Smooth muscle cell (in vitro differentiated cells): ENCODE data around the gene CDH2. TPM values are rescaled to one million over a fixed set of nuclear protein-coding genes. Genes with fewer than 3 reads are reported as not detected.
A peak's percentile ranks its signal among the peaks of the same experiment; 100 is the strongest.

Experiments
- DNase-seq: peaks from one replicate; lab custom pipeline; 2025; ENCODE audit not compliant: unreplicated experiment; lab: John Stamatoyannopoulos, UW
- H2AFZ ChIP-seq: fragments of 200-600 bp; sonication (generic); 2 replicates; pipeline ENCODE4 v1.6.0; 2016; ENCODE audit warnings: antibody characterized with exemption, low read depth, mild to moderate bottlenecking
- H3F3A ChIP-seq: fragments of 200-600 bp; sonication (generic); 2 replicates; pipeline ENCODE4 v1.6.0; 2017; ENCODE audit warnings: antibody characterized with exemption, low read depth
- H3K27ac ChIP-seq: fragments of 200-600 bp; sonication (generic); 2 replicates; pipeline ENCODE4 v1.5.1; 2016; ENCODE audit warnings: low read depth, mild to moderate bottlenecking
- H3K27me3 ChIP-seq: fragments of 200-600 bp; sonication (generic); 2 replicates; pipeline ENCODE4 v1.6.1; 2016; ENCODE audit warnings: low read depth, mild to moderate bottlenecking
- H3K36me3 ChIP-seq: fragments of 200-600 bp; sonication (generic); 2 replicates; pipeline ENCODE4 v1.5.1; 2016; ENCODE audit warnings: low read depth
- H3K4me1 ChIP-seq: fragments of 200-600 bp; sonication (generic); 2 replicates; pipeline ENCODE4 v1.5.1; 2016; ENCODE audit warnings: low read depth
- H3K4me2 ChIP-seq: fragments of 200-600 bp; sonication (generic); 2 replicates; pipeline ENCODE4 v1.6.0; 2016; ENCODE audit warnings: mild to moderate bottlenecking
- H3K4me3 ChIP-seq: fragments of 200-600 bp; sonication (generic); 2 replicates; pipeline ENCODE4 v1.5.1; 2016; ENCODE audit warnings: mild to moderate bottlenecking
- H3K79me2 ChIP-seq: fragments of 200-600 bp; sonication (generic); 2 replicates; pipeline ENCODE4 v1.6.0; 2016; ENCODE audit warnings: low read depth, mild to moderate bottlenecking
- H3K9ac ChIP-seq: fragments of 200-600 bp; sonication (generic); 2 replicates; pipeline ENCODE4 v1.6.0; 2016; ENCODE audit warnings: low read depth
- H3K9me3 ChIP-seq: fragments of 200-600 bp; sonication (generic); replicated peaks from 2 replicates; pipeline ENCODE4 v1.5.1; 2016; ENCODE audit warnings: low read depth
- H4K20me1 ChIP-seq: fragments of 200-600 bp; sonication (generic); 2 replicates; pipeline ENCODE4 v1.6.0; 2016; ENCODE audit warnings: low read depth
- CTCF ChIP-seq: fragments of 200-600 bp; sonication (generic); IDR thresholded peaks from 2 replicates; pipeline ENCODE4 v1.5.1; 2017; ENCODE audit warnings: borderline replicate concordance, mild to moderate bottlenecking, antibody characterized with exemption; ENCODE audit not compliant: insufficient read depth, poor library complexity, severe bottlenecking
- WGBS: methylation state at CpG from one replicate; pipeline ENCODE4 v1.1.7; 2016; ENCODE audit warnings: low lambda C conversion rate; 5-methylcytosine and 5-hydroxymethylcytosine counted together
- polyA plus RNA-seq: library from polyadenylated mRNA; unstranded; fragments of >200 nt; fragmentation: Nextera tagmentation; extraction: Ambion mirVana; gene quantifications from 2 replicates; pipeline ENCODE4 v1.2.1, GENCODE V29; 2016
- total RNA-seq: library from RNA; depleted of rRNA; stranded (reverse); fragments of >200 nt; gene quantifications from 2 replicates; pipeline ENCODE4 v1.2.3, GENCODE V29; 2014

CDH2 gene
- total and polyA plus RNA-seq, 2 experiments from 2014 or later, result 132 to 251 TPM

GRCh38 chr18:28040716-28041115 lies 136.2 kb downstream of the CDH2 start:
- Histone ChIP-seq H3K4me2 (peak overlapping the region; percentile 83), H3K9me3 (no peaks in the 10 kb centered on the region), H3K9ac (peak overlapping the region; percentile 98), H3K36me3 (no peaks in the 10 kb centered on the region), H3K79me2 (peaks cover 69% of the 10 kb centered on the region), H3K4me1 (peaks cover 74% of the 10 kb centered on the region), H2AFZ (no peak overlapping the region), H3F3A (peaks cover 12% of the 10 kb centered on the region), H3K4me3 (peak overlapping the region; percentile 26), H4K20me1 (no peaks in the 10 kb centered on the region), H3K27ac (peak overlapping the region; percentile 100), H3K27me3 (no peaks in the 10 kb centered on the region)
- no peak for TF ChIP-seq CTCF
- no peak for DNase-seq

- Histone ChIP-seq H3K9ac (peak overlapping the region; percentile 98), H3K27me3 (no peaks in the 10 kb centered on the region), H4K20me1 (no peaks in the 10 kb centered on the region), H3K79me2 (peaks cover 70% of the 10 kb centered on the region), H3F3A (peaks cover 12% of the 10 kb centered on the region), H3K4me3 (no peak overlapping the region), H3K9me3 (no peaks in the 10 kb centered on the region), H2AFZ (no peak overlapping the region), H3K4me1 (peaks cover 74% of the 10 kb centered on the region), H3K27ac (peak overlapping the region; percentile 100), H3K4me2 (peak overlapping the region; percentile 83), H3K36me3 (no peaks in the 10 kb centered on the region)
- 65% methylated on average over 2 of the region's 2 CpGs for WGBS
- no peak for TF ChIP-seq CTCF
- DNase-seq, result no peak
Measured at GRCh38 chr18:28040211-28040610, 136.7 kb downstream of the CDH2 start.

GRCh38 chr18:28039691-28040090 lies 137.2 kb downstream of the CDH2 start:
- peak overlapping the region; percentile 100 for H3K27ac ChIP-seq
- H2AFZ ChIP-seq, result no peak overlapping the region
- H3K4me1 ChIP-seq, result peaks cover 75% of the 10 kb centered on the region
- H3K36me3 ChIP-seq, result no peaks in the 10 kb centered on the region
- H3K9me3 ChIP-seq, result no peaks in the 10 kb centered on the region
- H4K20me1 ChIP-seq, result no peaks in the 10 kb centered on the region
- H3F3A ChIP-seq, result peaks cover 12% of the 10 kb centered on the region
- TF ChIP-seq CTCF, result no peak
- H3K9ac ChIP-seq, result peak overlapping the region; percentile 98
- no peak overlapping the region for H3K4me3 ChIP-seq
- no peaks in the 10 kb centered on the region for H3K27me3 ChIP-seq
- H3K79me2 ChIP-seq, result peaks cover 69% of the 10 kb centered on the region
- peak overlapping the region; percentile 83 for H3K4me2 ChIP-seq
- WGBS, result 92% methylated on average over 3 of the region's 3 CpGs
- DNase-seq, result no peak

GRCh38 chr18:28039078-28039477 lies 137.9 kb downstream of the CDH2 start:
- Histone ChIP-seq H3K27me3 (no peaks in the 10 kb centered on the region), H3F3A (peaks cover 12% of the 10 kb centered on the region), H3K9me3 (no peaks in the 10 kb centered on the region), H4K20me1 (no peaks in the 10 kb centered on the region), H3K79me2 (peaks cover 69% of the 10 kb centered on the region), H3K9ac (peak overlapping the region; percentile 98), H3K4me3 (no peak overlapping the region), H2AFZ (no peak overlapping the region), H3K4me2 (peak overlapping the region; percentile 83), H3K36me3 (no peaks in the 10 kb centered on the region), H3K27ac (peak overlapping the region; percentile 100), H3K4me1 (peaks cover 79% of the 10 kb centered on the region)
- DNase-seq, result no peak
- 65% methylated on average over 5 of the region's 5 CpGs for whole genome bisulfite sequencing
- no peak for TF ChIP-seq CTCF
